GM18498 (cell line): ENCODE measurements around the gene MAP3K5.
A peak's percentile ranks its signal among the peaks of the same experiment; 100 is the strongest.

Source experiments
- ATAC-seq: cut with Tn5 transposase; IDR thresholded peaks from one replicate; pipeline ENCODE4 v1.9.1; 2021; ENCODE audit warnings: mild to moderate bottlenecking, moderate library complexity; ENCODE audit not compliant: unreplicated experiment

MAP3K5 gene

GRCh38 chr6:136550045-136550329 lies 242.3 kb downstream of the MAP3K5 start:
- ATAC-seq = peak; percentile 63

DNA sequence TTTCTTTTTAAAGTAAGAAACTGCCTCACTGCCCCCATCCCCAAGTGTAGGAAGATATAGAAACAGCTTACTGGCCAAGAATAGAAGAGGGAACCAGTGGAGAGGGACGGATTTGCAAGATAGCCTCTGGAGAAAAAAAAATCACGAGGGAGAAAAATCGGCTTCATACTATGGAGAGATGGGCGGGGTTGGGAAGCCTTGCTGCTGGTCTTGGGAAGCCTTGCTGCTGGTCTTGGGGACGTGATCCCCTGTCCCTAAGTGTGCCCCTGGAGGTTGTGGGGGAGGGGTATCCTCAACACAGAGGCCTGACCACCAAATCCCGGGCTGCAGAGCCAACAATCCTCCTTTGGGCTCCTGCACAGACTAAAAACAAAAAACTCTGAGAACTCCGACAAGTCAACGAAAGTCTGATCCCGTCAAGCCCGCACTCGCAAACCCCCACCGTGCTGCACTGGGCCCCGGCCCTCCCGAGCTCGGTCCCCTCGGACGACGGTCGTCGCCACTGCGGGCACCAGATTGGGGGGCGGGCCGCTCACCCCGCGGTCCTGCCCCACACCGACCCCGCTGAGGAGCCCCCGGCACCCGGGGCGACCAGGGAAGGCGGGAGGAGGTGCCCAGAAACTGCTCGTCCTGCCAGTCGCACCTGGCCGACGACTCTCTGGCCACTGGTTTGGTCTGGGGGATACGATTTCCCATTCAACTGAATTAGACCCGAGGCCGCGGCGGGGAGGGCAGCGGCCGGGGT lies 242.8 kb downstream of the MAP3K5 start:
- peak; percentile 8 for ATAC-seq

DNA sequence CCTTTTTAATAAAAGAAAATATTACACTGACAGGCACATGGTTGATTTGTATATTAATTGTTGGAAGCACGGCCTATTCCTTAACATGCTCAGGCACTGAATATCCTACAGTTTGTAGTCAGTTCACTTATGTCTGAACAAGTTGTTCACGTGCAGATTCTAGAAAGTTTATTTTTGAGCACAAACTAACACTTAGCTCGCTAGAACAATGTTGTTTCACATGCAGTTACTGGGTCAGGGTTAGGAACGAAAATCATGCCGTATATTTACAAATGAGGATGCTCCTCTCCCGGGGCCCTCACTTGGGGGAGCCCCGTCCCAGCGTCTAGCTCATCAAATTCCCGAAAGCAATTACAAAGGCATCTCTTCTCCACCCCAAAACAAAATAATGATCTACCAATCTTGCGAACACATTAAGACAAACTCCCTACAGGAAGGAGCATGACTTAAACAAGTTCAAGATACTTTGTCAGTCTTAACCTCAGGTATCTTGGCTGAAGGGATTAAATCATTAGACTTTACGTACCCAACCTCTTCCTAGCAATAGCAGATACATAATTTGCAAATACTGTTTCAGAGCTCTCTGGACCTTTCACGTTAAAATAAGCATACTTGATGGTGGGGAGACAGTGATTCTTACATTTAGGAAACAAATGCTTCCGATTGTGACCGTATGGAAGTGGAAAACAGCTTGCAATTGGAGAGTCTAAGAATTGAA lies 243.5 kb downstream of the MAP3K5 start:
- no peak for ATAC-seq

DNA sequence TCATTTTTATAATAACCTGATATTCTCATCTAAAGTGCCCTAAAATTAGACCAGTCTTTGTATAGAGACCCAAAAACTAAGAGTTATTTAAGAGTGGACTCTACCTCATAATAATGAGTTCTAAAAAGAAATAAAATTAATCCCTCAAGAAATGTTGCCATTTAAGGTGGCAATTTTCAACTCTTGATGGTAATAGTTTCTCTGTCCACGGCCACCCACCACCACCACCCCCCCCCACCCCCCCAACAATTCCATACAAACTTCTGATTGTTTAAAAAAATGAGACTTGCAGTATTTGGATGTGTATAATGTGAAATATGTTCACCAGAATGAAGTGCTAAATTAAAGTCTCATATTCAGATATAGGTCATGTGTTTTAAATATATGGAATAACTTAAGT lies 244.4 kb downstream of the MAP3K5 start:
- ATAC-seq = no peak

DNA sequence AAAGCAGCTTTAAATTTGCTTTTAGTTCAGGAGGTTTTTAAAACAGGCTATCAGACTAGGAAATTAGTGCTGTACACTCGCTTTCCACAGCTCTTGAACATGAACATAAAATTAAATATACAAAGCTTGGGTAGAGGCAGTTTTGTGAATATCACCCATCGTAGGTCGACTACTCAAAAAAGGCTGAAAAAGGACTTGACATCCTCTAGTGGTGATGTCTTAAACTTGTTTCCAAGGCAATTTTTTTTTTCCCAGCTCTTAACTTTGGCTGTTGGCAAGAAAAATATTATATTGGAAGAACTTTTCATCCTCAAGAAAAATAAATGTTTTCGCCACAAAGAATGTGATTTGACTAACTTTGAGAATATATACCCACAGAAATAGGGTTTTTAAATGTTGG lies 244.9 kb downstream of the MAP3K5 start:
- ATAC-seq = no peak

- no peak for ATAC-seq
Observed at GRCh38 chr6:136546331-136546730, 245.9 kb downstream of the MAP3K5 start.

DNA sequence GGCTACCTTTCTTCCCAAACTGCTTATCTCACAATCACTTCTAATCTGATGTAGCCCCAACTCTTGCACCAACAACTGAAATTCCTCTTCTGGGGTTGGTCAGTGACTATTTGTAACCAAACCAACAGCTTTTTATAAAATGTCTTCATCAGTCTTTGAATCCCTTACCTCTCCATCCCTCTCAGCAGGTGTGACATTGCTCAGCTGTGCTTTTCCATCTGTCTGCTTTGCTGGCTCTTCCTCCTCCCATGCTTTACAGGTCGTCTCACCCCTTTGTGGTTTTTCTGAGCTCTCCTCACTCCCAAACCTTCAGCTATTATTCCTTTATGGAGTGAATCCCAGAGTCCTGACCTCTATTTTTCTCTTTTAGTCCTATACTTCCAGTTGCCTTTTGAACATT lies 248.0 kb downstream of the MAP3K5 start:
- no peak for ATAC-seq

- no peak for ATAC-seq
Observed at GRCh38 chr6:136541395-136541794, 250.9 kb downstream of the MAP3K5 start.

DNA sequence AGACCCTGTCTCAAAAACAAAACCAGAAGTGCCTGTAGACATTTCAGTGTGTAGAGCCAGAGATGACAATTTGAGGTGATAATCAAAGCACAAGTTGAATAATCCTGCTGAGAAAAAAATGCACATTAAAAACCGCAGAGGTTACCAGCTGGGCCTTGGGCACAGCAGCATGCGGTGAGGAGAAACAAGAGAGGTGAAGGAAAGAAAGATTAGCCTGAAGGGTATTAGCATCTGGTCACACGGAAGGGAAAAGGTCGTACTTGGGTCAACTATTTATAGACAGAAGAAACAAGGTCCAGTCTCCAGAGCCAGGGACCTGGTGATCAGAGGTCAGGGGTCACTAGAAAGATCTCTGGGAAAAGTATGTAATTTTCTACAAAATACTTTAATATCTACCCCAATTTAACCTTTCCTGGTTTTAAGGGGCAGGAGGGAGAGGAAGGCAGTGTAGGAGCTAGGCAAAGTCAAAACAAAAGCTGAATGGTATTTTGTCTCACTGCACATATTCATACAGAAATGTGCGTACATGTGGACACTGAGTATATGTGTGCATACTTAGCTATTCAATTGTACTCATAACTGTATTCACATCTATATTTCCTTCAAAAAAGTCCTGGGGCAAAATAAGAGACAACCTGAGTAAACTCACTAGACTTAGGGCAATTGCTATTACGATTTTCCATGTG lies 252.2 kb downstream of the MAP3K5 start:
- ATAC-seq = no peak

DNA sequence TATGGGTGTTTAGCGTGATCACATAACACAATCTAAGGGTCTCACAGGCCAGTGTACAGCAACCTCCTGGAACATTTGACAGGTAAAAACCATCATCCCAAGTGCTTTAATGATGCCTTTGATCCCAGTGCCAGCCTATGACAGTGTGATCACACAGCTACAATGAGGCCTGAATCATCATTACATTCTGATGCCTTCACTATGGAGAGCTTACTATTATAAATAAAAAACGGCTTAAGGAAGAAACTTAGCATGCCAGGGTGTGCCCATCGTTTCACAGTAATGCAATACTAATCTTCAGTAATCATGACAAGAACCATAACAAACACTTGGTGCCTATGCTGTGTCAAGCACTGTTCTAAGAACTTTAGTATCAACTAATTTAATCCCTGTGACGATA lies 253.4 kb downstream of the MAP3K5 start:
- no peak for ATAC-seq

DNA sequence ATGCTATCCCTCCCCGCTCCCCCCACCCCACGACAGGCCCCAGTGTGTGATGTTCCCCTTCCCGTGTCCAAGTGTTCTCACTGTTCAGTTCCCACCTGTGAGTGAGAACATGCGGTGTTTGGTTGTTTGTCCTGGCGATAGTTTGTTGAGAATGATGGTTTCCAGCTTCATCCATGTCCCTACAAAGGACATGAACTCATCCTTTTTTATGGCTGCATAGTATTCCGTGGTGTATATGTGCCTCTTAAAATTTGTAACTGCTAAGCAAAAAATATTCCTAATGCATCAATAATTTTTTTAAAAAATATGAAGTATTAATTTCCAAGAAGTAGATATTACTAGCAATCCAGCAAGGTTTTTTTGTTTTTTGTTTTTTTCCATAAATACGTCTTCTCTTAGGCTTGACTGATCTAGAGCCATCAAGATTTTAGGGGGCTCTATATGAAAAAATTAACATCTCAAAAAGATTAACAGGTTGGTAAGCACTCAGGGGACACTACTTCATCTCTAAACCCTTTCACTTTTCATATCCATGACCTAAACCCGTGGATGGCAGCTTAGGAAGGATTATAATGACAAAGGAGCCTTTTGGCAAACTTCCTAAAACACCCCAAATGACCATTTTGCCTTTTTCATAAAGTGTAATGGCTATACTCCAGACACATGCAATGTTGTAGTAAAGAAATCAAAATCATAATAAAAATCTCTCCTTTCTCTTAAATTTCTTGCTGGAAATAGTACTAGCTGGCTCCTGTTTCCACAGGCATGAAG lies 256.2 kb downstream of the MAP3K5 start:
- no peak for ATAC-seq

DNA sequence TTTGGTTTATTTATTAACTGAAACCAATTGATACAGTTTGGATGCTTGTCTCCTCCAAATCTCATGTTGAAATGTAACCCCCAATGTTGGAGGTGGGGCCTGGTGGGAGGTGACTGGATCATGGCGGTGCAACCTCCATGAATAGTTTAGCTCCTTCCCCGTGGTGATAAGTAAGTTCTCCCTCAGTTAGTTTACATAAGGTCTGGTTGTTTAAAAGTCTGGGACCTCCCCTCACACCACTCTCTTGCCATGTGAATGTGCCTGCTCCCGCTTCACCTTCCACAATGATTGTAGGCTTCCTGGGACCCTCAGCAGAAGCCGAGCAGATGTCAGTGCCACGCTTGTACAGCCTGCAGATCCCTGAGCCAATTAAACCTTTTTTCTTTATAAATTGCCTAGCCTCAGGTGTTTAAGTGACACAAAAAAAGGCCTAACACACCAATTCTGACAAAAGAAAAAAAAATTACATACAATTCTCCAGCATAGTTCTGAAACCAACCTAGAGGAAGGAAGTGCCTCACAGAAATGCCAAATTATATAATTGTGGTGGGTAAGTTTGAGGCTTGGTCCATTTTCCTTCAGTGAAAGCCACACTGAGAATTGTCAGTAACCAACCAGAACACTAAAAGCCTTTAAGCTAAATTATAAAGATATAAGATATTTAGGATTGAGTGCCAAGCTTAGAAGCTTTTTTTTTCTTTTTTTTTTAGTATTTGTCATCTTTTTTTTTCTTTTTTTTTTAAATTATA lies 257.1 kb downstream of the MAP3K5 start:
- no peak for ATAC-seq

- no peak for ATAC-seq
Observed at GRCh38 chr6:136534268-136534667, 258.0 kb downstream of the MAP3K5 start.

DNA sequence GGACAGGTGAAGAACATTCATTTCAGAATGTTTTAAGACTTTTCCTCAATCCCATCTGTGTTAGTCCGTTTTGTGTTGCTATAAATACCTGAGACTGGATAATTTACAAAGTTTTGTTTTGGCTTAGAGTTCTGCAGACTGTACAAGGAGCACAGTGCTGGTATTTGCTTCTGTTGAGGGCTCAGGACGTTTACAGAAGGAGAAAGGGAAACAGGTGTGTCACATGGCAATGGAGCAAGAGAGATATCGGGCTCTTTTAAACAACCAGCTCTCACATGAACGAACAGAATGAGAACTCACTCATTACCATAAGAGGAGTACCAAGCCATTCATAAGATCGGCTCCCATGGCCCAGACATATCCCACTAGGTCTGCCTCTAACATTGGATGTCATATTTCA lies 258.8 kb downstream of the MAP3K5 start:
- no peak for ATAC-seq

- no peak for ATAC-seq
Observed at GRCh38 chr6:136532030-136532429, 260.2 kb downstream of the MAP3K5 start.

DNA sequence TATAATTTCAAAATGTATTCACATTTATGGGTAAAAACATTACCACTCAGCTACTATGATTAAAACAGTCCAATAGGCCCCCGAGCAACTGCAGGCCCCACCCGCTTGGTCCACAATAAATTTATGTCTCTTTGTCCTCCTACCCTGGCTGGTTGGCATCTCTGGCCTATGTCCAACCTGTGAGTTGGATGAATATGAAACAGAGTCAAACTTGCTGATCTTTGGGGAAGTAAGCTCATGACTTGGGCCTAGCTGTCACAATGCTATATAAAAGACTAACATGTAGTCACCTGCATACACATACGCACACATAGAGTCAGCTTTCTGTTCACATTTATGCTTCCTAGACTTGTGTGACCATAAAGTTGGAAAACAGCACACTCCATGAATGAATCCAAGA lies 262.6 kb downstream of the MAP3K5 start:
- ATAC-seq = no peak

GRCh38 chr6:136528477-136528876 lies 263.8 kb downstream of the MAP3K5 start:
- ATAC-seq = no peak

DNA sequence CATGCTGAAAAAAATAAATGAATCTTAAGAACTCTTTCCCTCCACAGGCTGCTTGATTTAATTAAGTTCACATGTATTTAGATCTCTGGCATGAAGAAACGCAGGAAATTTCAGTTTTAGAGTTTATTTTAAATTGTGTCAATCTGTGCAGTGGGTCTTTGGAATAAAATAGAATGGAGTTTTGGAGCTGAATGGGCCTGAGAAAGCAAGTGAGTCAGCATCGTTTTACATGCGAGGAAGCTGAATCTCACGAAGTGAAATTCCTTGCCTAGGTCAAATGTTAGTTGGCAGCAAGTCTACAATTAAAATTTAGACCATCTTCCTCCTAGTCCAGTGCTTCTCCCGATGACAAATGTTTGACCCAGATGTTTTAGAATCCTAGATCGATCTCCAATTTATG lies 264.4 kb downstream of the MAP3K5 start:
- no peak for ATAC-seq

GRCh38 chr6:136526937-136527336 lies 265.3 kb downstream of the MAP3K5 start:
- ATAC-seq = no peak

DNA sequence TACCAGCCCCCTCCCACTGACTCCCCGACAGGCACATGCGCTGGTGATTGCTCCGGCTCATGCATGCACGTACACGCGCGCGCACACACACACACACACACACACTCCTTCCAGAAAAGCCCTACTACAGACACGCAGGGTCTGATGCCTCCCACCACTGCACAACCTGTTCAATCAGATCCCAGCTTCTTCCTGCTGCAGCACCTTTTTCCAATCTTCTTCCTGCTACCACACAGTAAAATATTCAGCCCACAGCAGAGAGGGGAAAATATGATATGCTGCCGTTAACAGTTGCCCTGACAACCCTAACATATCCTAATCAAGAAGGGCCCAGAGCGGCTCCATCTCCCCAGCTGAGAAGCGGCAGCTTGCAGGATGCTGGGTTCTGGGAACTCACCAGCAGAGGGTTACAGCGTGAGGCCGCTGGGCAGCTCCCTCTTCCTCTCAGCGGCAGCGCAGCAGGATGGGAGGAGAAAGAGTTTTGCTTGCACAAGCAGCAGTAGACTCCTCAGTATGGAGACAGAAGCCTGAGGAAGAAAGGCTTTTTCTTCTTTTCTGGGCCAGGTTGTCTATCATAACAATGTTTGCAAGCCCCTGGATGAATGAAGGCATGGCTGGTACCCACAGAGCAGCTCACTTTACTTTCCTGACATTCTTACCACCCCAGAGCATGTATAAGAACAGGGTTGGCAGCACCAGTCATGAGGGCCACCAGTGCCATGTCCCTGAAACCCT lies 265.9 kb downstream of the MAP3K5 start:
- ATAC-seq = no peak
